ENCODE measurements around the gene CCDC146. TPM values are rescaled to one million over a fixed set of nuclear protein-coding genes. Genes with fewer than 3 reads are reported as not detected.
"Not testable (repeated sequence)": the region's sequence is repeated elsewhere in the genome, so short reads cannot be mapped to it uniquely, and the experiment has no call there.

Gene CCDC146
- total RNA-seq, 1 experiment from 2014 or later, result 1.9 TPM

DNA sequence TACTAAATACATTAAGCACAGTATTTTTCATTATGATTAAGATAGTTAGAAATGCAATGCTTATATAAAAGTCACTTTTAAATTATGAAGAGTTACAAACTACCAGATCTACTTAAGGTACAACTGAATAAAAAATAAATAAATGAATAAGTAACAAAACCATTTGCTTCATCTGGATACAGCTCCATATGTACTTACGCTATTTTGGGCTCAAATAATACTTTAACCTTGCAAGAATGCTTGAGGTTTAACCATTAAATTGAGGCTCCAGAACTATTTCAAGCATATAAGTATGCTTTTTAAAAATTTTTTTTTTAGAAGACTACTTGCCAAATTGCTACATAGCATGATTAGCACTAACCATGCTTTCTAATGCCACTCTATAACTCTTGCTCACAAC is 14.1 kb upstream of the CCDC146 start:
- H3K36me3 ChIP-seq; DNase-seq (ENCODE audit: low read depth in 1 of 2, low spot score in 2 of 2); H3K9me3 ChIP-seq (replicated peaks); H3K27ac ChIP-seq; H3K4me3 ChIP-seq; H3K27me3 ChIP-seq (replicated peaks); H3K4me1 ChIP-seq (replicated peaks): not testable (repeated sequence)

- not testable (repeated sequence) for H3K4me1 ChIP-seq (replicated peaks); H3K9me3 ChIP-seq (replicated peaks); H3K27me3 ChIP-seq (replicated peaks); H3K27ac ChIP-seq; H3K4me3 ChIP-seq; H3K36me3 ChIP-seq
- peak in 1 of 2 experiments; percentile 13 for DNase-seq (ENCODE audit: low read depth in 1 of 2, low spot score in 2 of 2)
Observed at GRCh38 chr7:77112719-77113306, 9.6 kb upstream of the CCDC146 start.

GRCh38 chr7:77125486-77125885 is 3.1 kb downstream of the CCDC146 start:
- H3K27ac ChIP-seq; H3K36me3 ChIP-seq; H3K9me3 ChIP-seq (replicated peaks); H3K27me3 ChIP-seq (replicated peaks); DNase-seq (ENCODE audit: low read depth in 1 of 2, low spot score in 2 of 2); H3K4me3 ChIP-seq; H3K4me1 ChIP-seq (replicated peaks): not testable (repeated sequence)

GRCh38 chr7:77127009-77127408 is 4.6 kb downstream of the CCDC146 start:
- DNase-seq (ENCODE audit: low read depth in 1 of 2, low spot score in 2 of 2); H3K36me3 ChIP-seq; H3K27me3 ChIP-seq (replicated peaks); H3K9me3 ChIP-seq (replicated peaks); H3K4me3 ChIP-seq; H3K4me1 ChIP-seq (replicated peaks); H3K27ac ChIP-seq: not testable (repeated sequence)

DNA sequence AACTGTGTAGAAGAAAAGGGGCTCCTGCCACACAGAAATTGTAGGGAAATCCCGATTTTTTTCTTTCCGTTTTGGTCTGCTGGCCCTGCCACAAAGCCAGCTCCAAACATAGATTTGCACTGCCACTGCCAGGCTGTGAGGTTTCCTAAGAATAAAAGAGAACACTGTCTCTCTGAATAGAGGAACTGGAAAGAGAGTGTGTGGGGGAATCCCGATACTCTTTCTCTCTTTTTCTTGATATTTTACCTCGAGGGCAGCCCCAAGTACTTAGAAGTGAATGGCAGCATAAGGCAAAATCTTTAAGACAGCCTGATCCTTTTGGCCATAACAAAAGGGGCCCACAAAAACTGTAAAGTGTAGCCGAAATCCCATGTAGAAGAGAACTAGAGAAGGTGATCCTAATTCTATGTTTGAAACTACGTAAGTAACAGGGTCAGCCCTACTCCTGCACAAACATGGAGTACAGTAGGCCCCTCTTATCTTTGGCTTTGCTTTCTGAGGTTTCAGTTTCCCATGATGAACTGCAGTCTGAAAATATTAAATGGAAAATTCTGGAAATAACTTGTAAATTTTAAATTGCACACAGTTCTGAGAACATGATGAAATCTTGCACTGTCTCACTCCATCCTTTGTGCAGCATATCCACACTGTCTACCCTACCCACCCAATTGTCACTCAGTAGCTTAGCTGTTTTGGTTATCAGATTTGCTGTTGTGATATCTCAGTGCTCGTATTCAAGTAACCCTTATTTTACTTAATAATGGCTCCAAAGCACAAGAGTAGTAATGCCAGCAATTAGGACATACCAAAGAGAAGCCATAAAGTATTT is 6.4 kb downstream of the CCDC146 start:
- H3K4me3 ChIP-seq; DNase-seq (ENCODE audit: low read depth in 1 of 2, low spot score in 2 of 2); H3K36me3 ChIP-seq; H3K4me1 ChIP-seq (replicated peaks); H3K27me3 ChIP-seq (replicated peaks); H3K9me3 ChIP-seq (replicated peaks); H3K27ac ChIP-seq: not testable (repeated sequence)

DNA sequence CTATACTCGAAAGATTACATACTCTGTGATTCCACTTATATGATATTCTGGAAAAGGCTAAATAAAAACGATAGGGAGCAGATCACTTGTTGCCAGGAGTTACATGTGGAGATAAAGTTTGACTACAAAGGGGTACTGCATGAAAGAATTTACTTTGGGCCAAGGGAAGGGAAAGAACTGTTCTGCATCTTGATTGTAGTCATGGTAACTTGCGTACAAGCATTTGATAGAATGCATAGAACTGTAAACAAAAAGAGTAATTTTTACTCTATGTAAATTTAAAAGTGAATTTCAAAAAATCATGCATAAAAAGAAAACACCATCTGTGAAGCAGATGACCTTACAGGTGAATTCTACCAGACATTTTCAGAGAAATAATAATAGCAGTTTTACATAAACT is 9.4 kb downstream of the CCDC146 start:
- DNase-seq (ENCODE audit: low read depth in 1 of 2, low spot score in 2 of 2); H3K27ac ChIP-seq; H3K36me3 ChIP-seq; H3K27me3 ChIP-seq (replicated peaks); H3K4me1 ChIP-seq (replicated peaks); H3K9me3 ChIP-seq (replicated peaks); H3K4me3 ChIP-seq: not testable (repeated sequence)

DNA sequence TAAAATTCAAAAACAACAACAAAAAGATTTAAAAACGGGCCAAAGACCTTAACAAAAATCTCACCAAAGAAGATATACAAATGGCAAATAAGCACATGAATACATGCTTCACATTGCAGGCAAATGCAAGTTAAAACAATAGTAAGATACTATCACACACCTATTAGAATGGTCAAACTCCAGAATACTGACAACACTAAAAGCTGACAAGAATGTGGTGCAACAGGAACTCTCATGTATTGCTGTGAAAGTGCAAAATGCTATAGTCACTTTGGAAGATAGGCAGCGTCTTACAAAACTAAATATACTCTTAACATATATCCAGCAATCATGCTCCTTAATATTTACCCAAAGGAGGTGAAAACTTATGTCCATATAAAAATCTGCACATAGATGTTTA is 16.3 kb downstream of the CCDC146 start:
- not testable (repeated sequence) for DNase-seq (ENCODE audit: low read depth in 1 of 2, low spot score in 2 of 2); H3K4me3 ChIP-seq; H3K9me3 ChIP-seq (replicated peaks); H3K36me3 ChIP-seq; H3K4me1 ChIP-seq (replicated peaks); H3K27ac ChIP-seq; H3K27me3 ChIP-seq (replicated peaks)

- not testable (repeated sequence) for H3K36me3 ChIP-seq; H3K27ac ChIP-seq; H3K4me1 ChIP-seq (replicated peaks); H3K4me3 ChIP-seq; H3K27me3 ChIP-seq (replicated peaks); DNase-seq (ENCODE audit: low read depth in 1 of 2, low spot score in 2 of 2); H3K9me3 ChIP-seq (replicated peaks)
Observed at GRCh38 chr7:77140291-77140690, 17.9 kb downstream of the CCDC146 start.

DNA sequence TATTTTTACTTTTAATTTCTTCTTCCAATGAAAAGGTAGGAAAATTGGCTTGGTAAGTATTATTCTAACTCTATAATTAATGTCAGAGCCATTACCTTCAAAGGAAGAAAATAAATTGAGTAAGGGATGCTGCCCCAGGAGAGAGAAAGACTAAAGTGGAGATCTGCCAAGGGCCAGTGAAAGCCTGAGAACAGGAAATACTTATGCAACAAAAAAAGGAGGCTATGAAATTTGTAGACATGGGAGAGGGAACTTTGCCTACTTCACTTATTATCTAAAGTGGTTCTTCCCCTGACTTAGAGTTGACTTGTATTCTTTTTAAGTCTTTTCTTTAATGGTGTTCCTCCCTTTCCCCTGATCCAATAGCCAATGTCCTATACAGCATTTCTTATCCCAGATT is 29.8 kb downstream of the CCDC146 start:
- DNase-seq (ENCODE audit: low read depth in 1 of 2, low spot score in 2 of 2); H3K27ac ChIP-seq; H3K9me3 ChIP-seq (replicated peaks); H3K36me3 ChIP-seq; H3K4me3 ChIP-seq; H3K27me3 ChIP-seq (replicated peaks); H3K4me1 ChIP-seq (replicated peaks): not testable (repeated sequence)

DNA sequence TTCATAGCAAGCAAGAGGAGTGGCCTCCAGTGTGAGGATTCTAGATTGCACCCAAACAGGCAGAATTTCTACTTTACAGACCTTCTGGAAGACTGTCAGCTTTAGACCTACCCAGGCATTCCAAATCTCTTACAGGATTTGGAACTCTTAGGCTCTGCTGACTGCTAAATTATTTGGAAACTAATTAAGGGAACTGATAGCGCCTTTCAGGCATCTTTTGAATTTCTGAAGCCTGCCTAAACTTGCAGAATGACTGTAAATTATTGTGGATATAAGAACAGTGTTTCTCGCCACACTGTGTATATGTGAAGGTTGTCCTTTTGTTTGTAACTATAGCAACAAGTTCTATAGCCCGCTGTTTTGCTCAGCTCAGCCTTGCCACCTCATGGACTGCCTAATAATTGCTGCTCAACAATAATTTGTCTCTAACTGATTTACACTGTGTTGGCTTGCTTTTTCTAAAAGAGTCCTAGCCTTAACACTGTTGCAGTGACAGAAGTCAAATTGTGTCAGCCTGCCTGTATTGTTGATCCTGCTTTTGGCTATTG is 32.6 kb downstream of the CCDC146 start:
- not testable (repeated sequence) for H3K9me3 ChIP-seq (replicated peaks); H3K4me1 ChIP-seq (replicated peaks); H3K27me3 ChIP-seq (replicated peaks); H3K36me3 ChIP-seq; H3K27ac ChIP-seq; DNase-seq (ENCODE audit: low read depth in 1 of 2, low spot score in 2 of 2); H3K4me3 ChIP-seq

DNA sequence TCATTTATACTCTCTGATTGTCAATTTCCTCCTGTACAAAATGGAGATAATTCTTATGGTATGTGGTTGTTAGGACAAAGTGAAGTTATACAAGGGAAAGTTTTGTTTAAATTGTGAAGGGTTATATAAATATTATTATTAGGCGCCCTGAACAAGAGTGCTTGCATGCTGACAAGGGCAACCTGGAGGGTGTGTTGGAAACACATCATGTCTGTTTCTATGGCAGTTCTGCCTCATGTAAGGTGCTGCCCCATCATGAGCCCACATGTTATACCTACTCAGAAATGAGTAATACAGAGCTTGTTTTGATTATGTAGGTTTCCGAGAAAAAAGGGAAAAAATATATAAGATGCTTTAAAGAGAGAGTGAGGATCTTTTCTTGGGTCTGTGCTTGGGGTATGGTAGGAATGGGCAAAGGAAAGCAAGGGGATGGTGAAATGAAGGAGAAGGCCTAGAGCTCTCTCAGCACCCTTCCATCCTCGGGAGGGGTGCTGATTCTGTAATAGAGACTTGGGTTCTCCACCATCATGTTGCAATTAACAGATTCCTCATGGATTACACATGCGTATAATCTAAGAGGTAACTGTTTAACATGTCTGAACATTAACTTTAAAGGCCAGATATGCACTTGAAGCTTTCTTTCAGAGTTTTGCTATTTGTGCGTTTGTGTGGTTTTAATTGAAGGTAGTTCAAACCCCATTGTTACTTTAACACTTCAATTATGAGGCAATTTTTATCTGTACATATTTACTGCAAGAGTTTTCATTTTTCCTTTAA is 33.4 kb downstream of the CCDC146 start:
- not testable (repeated sequence) for H3K4me1 ChIP-seq (replicated peaks); H3K27ac ChIP-seq; H3K36me3 ChIP-seq; H3K4me3 ChIP-seq; H3K27me3 ChIP-seq (replicated peaks); H3K9me3 ChIP-seq (replicated peaks); DNase-seq (ENCODE audit: low read depth in 1 of 2, low spot score in 2 of 2)

GRCh38 chr7:77157034-77157433 is 34.6 kb downstream of the CCDC146 start:
- not testable (repeated sequence) for H3K36me3 ChIP-seq; H3K27ac ChIP-seq; H3K27me3 ChIP-seq (replicated peaks); DNase-seq (ENCODE audit: low read depth in 1 of 2, low spot score in 2 of 2); H3K4me1 ChIP-seq (replicated peaks); H3K9me3 ChIP-seq (replicated peaks); H3K4me3 ChIP-seq

DNA sequence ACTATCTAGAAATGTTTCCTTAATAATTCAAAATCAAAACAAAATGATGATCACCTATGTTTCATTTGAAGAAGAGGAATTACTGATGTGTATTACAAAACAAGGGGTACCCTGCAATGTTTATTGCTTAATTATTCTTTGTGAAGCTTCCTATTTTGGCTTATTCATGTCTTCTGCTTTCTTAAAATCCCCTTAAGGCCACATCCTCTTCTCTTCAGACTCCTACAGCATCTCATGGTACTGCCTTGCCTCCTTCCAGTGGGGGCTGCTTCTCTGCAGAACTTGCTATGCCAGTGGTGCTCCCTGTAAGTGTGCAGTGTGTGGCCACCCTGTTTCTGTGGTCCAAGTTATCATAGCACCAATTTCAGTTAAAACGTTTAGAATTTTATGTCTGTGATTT is 35.0 kb downstream of the CCDC146 start:
- no peak overlapping the region for H3K4me3 ChIP-seq
- no peaks in the 10 kb centered on the region for H3K27me3 ChIP-seq (replicated peaks)
- no peaks in the 10 kb centered on the region for H3K36me3 ChIP-seq
- peaks cover 7% of the 10 kb centered on the region for H3K4me1 ChIP-seq (replicated peaks)
- no peaks in the 10 kb centered on the region for H3K9me3 ChIP-seq (replicated peaks)
- DNase-seq (ENCODE audit: low read depth in 1 of 2, low spot score in 2 of 2), result peak in 1 of 2 experiments; percentile 44
- H3K27ac ChIP-seq, result no peak overlapping the region

DNA sequence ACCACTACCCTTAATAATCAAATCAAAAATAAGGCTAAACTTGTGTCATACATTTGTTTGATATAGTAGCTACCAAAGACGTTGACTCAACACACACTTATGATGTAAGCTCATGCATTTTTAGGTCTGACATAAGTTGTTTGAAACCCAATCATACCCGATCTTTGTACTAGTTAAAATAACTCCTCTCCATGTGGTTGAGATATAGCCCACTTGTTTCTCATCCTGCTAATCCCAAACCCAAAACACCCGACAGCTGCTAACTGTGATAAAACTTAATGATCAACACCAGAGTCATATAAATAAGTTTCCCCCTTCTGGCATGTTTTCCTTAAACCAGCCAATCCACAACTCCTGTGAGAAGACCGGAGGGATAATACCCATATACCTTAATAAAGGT is 48.7 kb downstream of the CCDC146 start:
- H3K27me3 ChIP-seq (replicated peaks); H3K4me3 ChIP-seq; H3K27ac ChIP-seq; H3K36me3 ChIP-seq; H3K9me3 ChIP-seq (replicated peaks); DNase-seq (ENCODE audit: low read depth in 1 of 2, low spot score in 2 of 2); H3K4me1 ChIP-seq (replicated peaks): not testable (repeated sequence)

Measured in SJSA1 (cell line).